NCI-H1694 treated with DMSO at 0.1 percent for 48 hours (cell line): ENCODE data around the gene SBF1.

ENCODE experiments used
- DNase-seq: peaks from one replicate; lab custom pipeline; 2025; lab: John Stamatoyannopoulos, UW

SBF1 gene

GRCh38 chr22:50396751-50397370, 78.0 kb downstream of the SBF1 start:
- DNase-seq = no peak
